ENCODE data around the gene SLC22A12.

GRCh38 chr11:64562723-64563351 is 28.2 kb upstream of the SLC22A12 start:
- TF ChIP-seq CTCF (conservative IDR thresholded peaks at IDR 0.05 in 1 of 2, IDR thresholded peaks at IDR 0.05 in 1 of 2; ENCODE audit: extremely low read depth in 1 of 2, insufficient read depth in 1 of 2, low read depth in 1 of 2, low read length in 2 of 2) = no peak
- TF ChIP-seq EZH2 (IDR thresholded peaks at IDR 0.05; ENCODE audit: borderline replicate concordance, low read length) = no peak

Measured in mammary epithelial cell (primary cell).